Ishikawa (cell line): Measurements from ENCODE around the gene DYNLT5.

Experiments used
- CREB1 ChIP-seq: IDR thresholded peaks from 2 replicates; pipeline ENCODE4 v1.6.1; 2012; ENCODE audit warnings: low read depth
- EP300 ChIP-seq: IDR thresholded peaks from 2 replicates; pipeline ENCODE4 v1.6.1; 2012; ENCODE audit warnings: borderline replicate concordance
- TEAD4 ChIP-seq: IDR thresholded peaks from 2 replicates; pipeline ENCODE4 v1.6.1; 2012

DNA sequence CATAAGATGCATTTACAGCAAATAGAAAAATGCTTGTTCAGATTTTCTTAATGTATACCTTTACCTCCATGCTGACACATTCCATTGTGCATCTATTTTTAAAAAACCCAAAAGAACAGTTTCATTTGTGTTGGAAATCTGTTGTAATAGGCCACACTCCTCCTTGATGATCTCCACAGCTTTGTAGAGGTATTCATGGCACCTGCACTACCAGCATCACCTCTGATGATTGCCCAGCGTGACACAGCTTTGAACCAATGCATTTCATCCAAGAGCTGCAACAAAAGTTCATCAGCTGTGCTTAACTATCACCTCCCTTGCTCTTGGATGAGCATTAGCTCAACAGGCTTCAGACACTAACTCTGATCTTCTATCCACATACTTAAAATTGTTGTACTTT, 8.2 kb downstream of the DYNLT5 start:
- TF ChIP-seq CREB1 (no peak), TEAD4 (no peak), EP300 (no peak)
